CD14-positive monocyte (primary cell): ENCODE measurements around the gene MYH3. TPM values are rescaled to one million over a fixed set of nuclear protein-coding genes. Genes with fewer than 3 reads are reported as not detected.

ENCODE experiments used
- DNase-seq, 3 donors: peaks; one replicate each; pipeline ENCODE4 v3.0.0-alpha.2; 2011 to 2022
- H2AFZ ChIP-seq: 2 replicates; pipeline ENCODE4 v1.6.0; 2012; ENCODE audit warnings: mild to moderate bottlenecking, low read depth, low read length, inconsistent platforms; ENCODE audit not compliant: insufficient read depth, poor library complexity, severe bottlenecking
- H3K27ac ChIP-seq, 2 donors: 1 replicate in 1 of 2; 2 replicates in 1 of 2; pipeline ENCODE4 v1.5.1; 2012 to 2013; ENCODE audit warnings: low read length in 2 of 2, control low read depth in 1 of 2, inconsistent platforms in 1 of 2, low read depth in 1 of 2, mild to moderate bottlenecking in 1 of 2
- H3K27me3 ChIP-seq, 2 donors: one replicate each; pipeline versions ENCODE4 v1.6.0 to v1.6.1; 2011 to 2013; ENCODE audit warnings: low read length in 2 of 2; ENCODE audit not compliant: control insufficient read depth in 2 of 2, insufficient read depth in 2 of 2
- H3K36me3 ChIP-seq, 2 donors: replicated peaks in 1 of 2; 1 replicate in 1 of 2; 2 replicates in 1 of 2; pipeline versions ENCODE4 v1.5.1 to v1.6.1; 2012 to 2013; ENCODE audit warnings: low read length in 2 of 2, control low read depth in 1 of 2, inconsistent platforms in 1 of 2, mild to moderate bottlenecking in 1 of 2; ENCODE audit not compliant: insufficient read depth in 2 of 2, control insufficient read depth in 1 of 2
- H3K4me1 ChIP-seq, 2 donors: 1 replicate in 1 of 2; 2 replicates in 1 of 2; pipeline versions ENCODE4 v1.5.1 to v1.6.1; 2012 to 2013; ENCODE audit warnings: low read length in 2 of 2, control low read depth in 1 of 2, inconsistent platforms in 1 of 2, mild to moderate bottlenecking in 1 of 2, moderate library complexity in 1 of 2; ENCODE audit not compliant: insufficient read depth in 2 of 2, control insufficient read depth in 1 of 2
- H3K4me2 ChIP-seq: replicated peaks from 2 replicates; pipeline ENCODE3; 2012; ENCODE audit warnings: low read length, moderate library complexity, mild to moderate bottlenecking; ENCODE audit not compliant: poor library complexity, severe bottlenecking; ENCODE audit errors: extremely low read depth
- H3K4me3 ChIP-seq, 3 experiments: fragments of 200-600 bp in 1 of 3; sonication (generic) in 1 of 3; replicated peaks in 1 of 3; 1 replicate in 2 of 3; 2 replicates in 1 of 3; pipeline ENCODE4 v1.5.1; 2011 to 2013; ENCODE audit warnings: low read length in 3 of 3, mild to moderate bottlenecking in 3 of 3, control low read depth in 2 of 3, low read depth in 2 of 3, inconsistent platforms in 1 of 3, moderate library complexity in 1 of 3
- H3K79me2 ChIP-seq: 2 replicates; pipeline ENCODE4 v1.6.0; 2012; ENCODE audit warnings: mild to moderate bottlenecking, control low read depth, inconsistent platforms, low read length, moderate library complexity; ENCODE audit not compliant: insufficient read depth
- H3K9ac ChIP-seq: 2 replicates; pipeline ENCODE4 v1.6.0; 2017; ENCODE audit warnings: low read length, mild to moderate bottlenecking; ENCODE audit not compliant: insufficient read depth, poor library complexity, severe bottlenecking
- H3K9me3 ChIP-seq, 2 donors: replicated peaks in 1 of 2; 1 replicate in 1 of 2; 2 replicates in 1 of 2; pipeline versions ENCODE4 v1.5.1 to v1.6.1; 2012 to 2013; ENCODE audit warnings: low read length in 2 of 2, control low read depth in 1 of 2; ENCODE audit not compliant: control insufficient read depth in 1 of 2, insufficient read depth in 1 of 2
- H4K20me1 ChIP-seq: 2 replicates; pipeline ENCODE4 v1.6.0; 2012; ENCODE audit warnings: mild to moderate bottlenecking, low read length, control low read depth, moderate library complexity; ENCODE audit not compliant: insufficient read depth
- H3K27ac Mint-ChIP-seq, 7 donors: one replicate each; pipeline ENCODE4 v1.8.0; 2020; ENCODE audit warnings: mild to moderate bottlenecking in 7 of 7, mixed read lengths in 7 of 7, moderate library complexity in 6 of 7, inconsistent platforms in 2 of 7
- H3K27me3 Mint-ChIP-seq, 3 donors: one replicate each; pipeline ENCODE4 v1.8.0; 2021 to 2022; ENCODE audit warnings: low read depth in 3 of 3, mild to moderate bottlenecking in 3 of 3, mixed read lengths in 3 of 3, moderate library complexity in 3 of 3, inconsistent platforms in 1 of 3
- H3K36me3 Mint-ChIP-seq, 2 donors: one replicate each; pipeline ENCODE4 v1.8.0; 2020; ENCODE audit warnings: mixed read lengths in 2 of 2, inconsistent platforms in 1 of 2, mild to moderate bottlenecking in 1 of 2
- H3K4me1 Mint-ChIP-seq: one replicate; pipeline ENCODE4 v1.8.0; 2020; ENCODE audit warnings: mild to moderate bottlenecking, mixed read lengths
- H3K4me3 Mint-ChIP-seq, 2 donors: one replicate each; pipeline ENCODE4 v1.8.0; 2020; ENCODE audit warnings: mild to moderate bottlenecking in 2 of 2, mixed read lengths in 2 of 2, moderate library complexity in 1 of 2
- H3K9me3 Mint-ChIP-seq, 7 donors: one replicate each; pipeline ENCODE4 v1.8.0; 2020 to 2022; ENCODE audit warnings: mixed read lengths in 7 of 7, mild to moderate bottlenecking in 6 of 7, moderate library complexity in 6 of 7, inconsistent platforms in 2 of 7
- WGBS: methylation state at CpG from one replicate; pipeline ENCODE4 v1.1.5; 2013; ENCODE audit warnings: missing lambda C conversion rate; ENCODE audit not compliant: insufficient coverage; 5-methylcytosine and 5-hydroxymethylcytosine counted together
- intact Hi-C, 2 donors: fragments of 100-400 bp; cut with micrococcal nuclease; formaldehyde crosslinking; loops; one replicate each; pipeline versions ENCODE4 v1.15.0 to v1.15.1; 2023
- polyA plus RNA-seq, 3 donors: library from polyadenylated mRNA; depleted of rRNA in 1 of 3; unstranded in 2 of 3; stranded (reverse) in 1 of 3; fragments of 300-500 nt in 2 of 3; fragments of >200 nt in 1 of 3; fragmentation: Illumina TruSeq in 2 of 3; gene quantifications; 1 replicate in 2 of 3; 2 replicates in 1 of 3; pipeline ENCODE4 v1.2.3, GENCODE V29; 2012 to 2021
- TF ChIP-seq, protein P1 (sequence below): fragments of 200-600 bp; IDR thresholded peaks from one replicate; pipeline ENCODE4 v1.8.0; 2022; ENCODE audit warnings: antibody characterized with exemption, mild to moderate bottlenecking

Gene MYH3
- polyA plus RNA-seq, 3 donors, result 0.13 to 5.7 TPM; not detected in 1

- H3K36me3 Mint-ChIP-seq, result no peaks in the 10 kb centered on the region
- no CpG with 5 or more reads among the region's 4 CpGs for WGBS
Observed at GRCh38 chr17:10583834-10584233, 73.3 kb downstream of the MYH3 start.

GRCh38 chr17:10579270-10579669 is 77.8 kb downstream of the MYH3 start:
- H3K4me1 Mint-ChIP-seq, result no peaks in the 10 kb centered on the region
- H3K4me3 Mint-ChIP-seq, result peak overlapping the region in 1 of 2 donors; percentile 60
- no peak overlapping the region for H3K27ac Mint-ChIP-seq
- peaks cover 0 to 4% of the 10 kb centered on the region in 2 donors for H3K27me3 ChIP-seq
- no peaks in the 10 kb centered on the region for H3K36me3 Mint-ChIP-seq
- no peaks in the 10 kb centered on the region for H3K79me2 ChIP-seq
- H3K27me3 Mint-ChIP-seq, result peaks cover 4 to 18% (median 7%) of the 10 kb centered on the region in 3 donors
- no peak for DNase-seq
- intact Hi-C loops, result no loop called here
- no peak overlapping the region for H2AFZ ChIP-seq
- no peaks in the 10 kb centered on the region for H4K20me1 ChIP-seq
- no peak overlapping the region for H3K9ac ChIP-seq
- H3K9me3 Mint-ChIP-seq, result peaks cover 0 to 3% (median 0%) of the 10 kb centered on the region in 7 donors
- H3K4me3 ChIP-seq, result no peak overlapping the region
- H3K4me1 ChIP-seq, result no peaks in the 10 kb centered on the region
- no peaks in the 10 kb centered on the region for H3K36me3 ChIP-seq
- no peak overlapping the region for H3K4me2 ChIP-seq
- no peak overlapping the region for H3K27ac ChIP-seq
- TF ChIP-seq, protein P1, sequence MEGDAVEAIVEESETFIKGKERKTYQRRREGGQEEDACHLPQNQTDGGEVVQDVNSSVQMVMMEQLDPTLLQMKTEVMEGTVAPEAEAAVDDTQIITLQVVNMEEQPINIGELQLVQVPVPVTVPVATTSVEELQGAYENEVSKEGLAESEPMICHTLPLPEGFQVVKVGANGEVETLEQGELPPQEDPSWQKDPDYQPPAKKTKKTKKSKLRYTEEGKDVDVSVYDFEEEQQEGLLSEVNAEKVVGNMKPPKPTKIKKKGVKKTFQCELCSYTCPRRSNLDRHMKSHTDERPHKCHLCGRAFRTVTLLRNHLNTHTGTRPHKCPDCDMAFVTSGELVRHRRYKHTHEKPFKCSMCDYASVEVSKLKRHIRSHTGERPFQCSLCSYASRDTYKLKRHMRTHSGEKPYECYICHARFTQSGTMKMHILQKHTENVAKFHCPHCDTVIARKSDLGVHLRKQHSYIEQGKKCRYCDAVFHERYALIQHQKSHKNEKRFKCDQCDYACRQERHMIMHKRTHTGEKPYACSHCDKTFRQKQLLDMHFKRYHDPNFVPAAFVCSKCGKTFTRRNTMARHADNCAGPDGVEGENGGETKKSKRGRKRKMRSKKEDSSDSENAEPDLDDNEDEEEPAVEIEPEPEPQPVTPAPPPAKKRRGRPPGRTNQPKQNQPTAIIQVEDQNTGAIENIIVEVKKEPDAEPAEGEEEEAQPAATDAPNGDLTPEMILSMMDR, result no peak
- 33% methylated on average over 1 of the region's 2 CpGs for WGBS
- no peaks in the 10 kb centered on the region for H3K9me3 ChIP-seq

More at GRCh38 chr17:10583834-10584233, 73.3 kb downstream of the MYH3 start:
- Histone ChIP-seq H3K27me3 (peaks cover 0 to 4% of the 10 kb centered on the region in 2 donors), H3K79me2 (no peaks in the 10 kb centered on the region), H3K4me1 (no peaks in the 10 kb centered on the region), H4K20me1 (no peaks in the 10 kb centered on the region), H3K4me2 (no peak overlapping the region), H3K9ac (no peak overlapping the region), H3K9me3 (no peaks in the 10 kb centered on the region), H3K27ac (no peak overlapping the region), H2AFZ (no peak overlapping the region), H3K36me3 (no peaks in the 10 kb centered on the region), H3K4me3 (no peak overlapping the region)
- DNase-seq, result no peak
- Mint-ChIP-seq H3K27me3 (peaks cover 1 to 8% (median 7%) of the 10 kb centered on the region in 3 donors), H3K4me1 (no peaks in the 10 kb centered on the region), H3K4me3 (no peak overlapping the region), H3K9me3 (peaks cover 0 to 2% (median 0%) of the 10 kb centered on the region in 7 donors), H3K27ac (no peak overlapping the region)
- TF ChIP-seq, protein P1, result no peak
- intact Hi-C loops, result no loop called here

Other genes starting within 250 kb of the MYH3 start
- gene MYH8, start 235.4 kb downstream of the MYH3 start, polyA plus RNA-seq, result not detected
- not detected for gene MYH4, start 187.8 kb downstream of the MYH3 start, polyA plus RNA-seq
- not detected for gene MYH1, start 138.8 kb downstream of the MYH3 start, polyA plus RNA-seq
- not detected for gene MYH2, start 107.7 kb downstream of the MYH3 start, polyA plus RNA-seq
- 10 to 100 TPM in 2 of 3 donors, 1 to 10 TPM in 1; 5.0 to 14.6 (median 11.6) TPM for gene SCO1, start 40.2 kb upstream of the MYH3 start, polyA plus RNA-seq
- gene ADPRM, start 40.3 kb upstream of the MYH3 start, polyA plus RNA-seq, result 1 to 10 TPM; 6.0 to 9.3 (median 7.5) TPM
- 1 to 10 TPM in 2 of 3 donors, under 1 TPM in 1; 0.33 to 4.8 (median 1.1) TPM for gene TMEM220, start 72.7 kb upstream of the MYH3 start, polyA plus RNA-seq
- not detected for gene TMEM238L, start 146.8 kb upstream of the MYH3 start, polyA plus RNA-seq
- not detected for gene PIRT, start 180.8 kb upstream of the MYH3 start, polyA plus RNA-seq